ENCODE results near the gene CPLX3. TPM values are rescaled to one million over a fixed set of nuclear protein-coding genes. Genes with fewer than 3 reads are reported as not detected.

Gene CPLX3
- polyA plus RNA-seq, 3 donors = 0.12 TPM; not detected in 2

DNA sequence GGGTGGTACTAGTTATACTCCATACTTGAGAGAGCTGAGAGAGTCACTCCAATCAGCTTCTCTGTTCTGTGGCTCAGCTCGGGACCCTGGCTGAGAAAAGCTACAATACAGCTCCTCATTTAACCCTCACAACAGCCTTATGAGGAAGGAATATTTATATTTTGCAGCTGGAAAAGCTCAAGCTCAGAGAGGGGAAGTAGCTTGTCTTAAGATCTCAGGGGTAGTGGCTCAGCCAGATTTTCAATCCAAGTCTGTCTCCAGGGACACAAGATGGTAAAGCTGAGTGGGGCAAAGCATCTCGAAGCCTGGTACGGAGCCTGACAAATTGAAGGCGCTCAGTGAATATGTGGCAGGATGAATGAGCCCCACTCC, 31.9 kb downstream of the CPLX3 start:
- Mint-ChIP-seq H3K36me3 (peaks cover 22 to 46% of the 10 kb centered on the region in 2 donors), H3K4me3 (no peak overlapping the region), H3K27ac (peak overlapping the region in 5 of 7 donors; percentile 8 to 78 (median 65)), H3K9me3 (no peaks in the 10 kb centered on the region), H3K4me1 (peaks cover 32% of the 10 kb centered on the region), H3K27me3 (ENCODE audit: low read depth in 3 of 3) (no peaks in the 10 kb centered on the region)
- peaks cover 99% of the 10 kb centered on the region for H4K20me1 ChIP-seq (ENCODE audit: insufficient read depth, low read length)
- no peak for DNase-seq
- intact Hi-C loops (cut with micrococcal nuclease) = no loop called here
- H3K27me3 ChIP-seq (ENCODE audit: control insufficient read depth in 2 of 2, insufficient read depth in 2 of 2, low read length in 2 of 2) = no peaks in the 10 kb centered on the region
- TF ChIP-seq, protein P1, sequence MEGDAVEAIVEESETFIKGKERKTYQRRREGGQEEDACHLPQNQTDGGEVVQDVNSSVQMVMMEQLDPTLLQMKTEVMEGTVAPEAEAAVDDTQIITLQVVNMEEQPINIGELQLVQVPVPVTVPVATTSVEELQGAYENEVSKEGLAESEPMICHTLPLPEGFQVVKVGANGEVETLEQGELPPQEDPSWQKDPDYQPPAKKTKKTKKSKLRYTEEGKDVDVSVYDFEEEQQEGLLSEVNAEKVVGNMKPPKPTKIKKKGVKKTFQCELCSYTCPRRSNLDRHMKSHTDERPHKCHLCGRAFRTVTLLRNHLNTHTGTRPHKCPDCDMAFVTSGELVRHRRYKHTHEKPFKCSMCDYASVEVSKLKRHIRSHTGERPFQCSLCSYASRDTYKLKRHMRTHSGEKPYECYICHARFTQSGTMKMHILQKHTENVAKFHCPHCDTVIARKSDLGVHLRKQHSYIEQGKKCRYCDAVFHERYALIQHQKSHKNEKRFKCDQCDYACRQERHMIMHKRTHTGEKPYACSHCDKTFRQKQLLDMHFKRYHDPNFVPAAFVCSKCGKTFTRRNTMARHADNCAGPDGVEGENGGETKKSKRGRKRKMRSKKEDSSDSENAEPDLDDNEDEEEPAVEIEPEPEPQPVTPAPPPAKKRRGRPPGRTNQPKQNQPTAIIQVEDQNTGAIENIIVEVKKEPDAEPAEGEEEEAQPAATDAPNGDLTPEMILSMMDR (IDR thresholded peaks at IDR 0.05) = no peak
- H3K36me3 ChIP-seq (replicated peaks in 1 of 2; ENCODE audit: control insufficient read depth in 1 of 2, insufficient read depth in 2 of 2, low read length in 2 of 2) = peaks cover 25 to 37% of the 10 kb centered on the region in 2 donors
- H3K9me3 ChIP-seq (replicated peaks in 1 of 2; ENCODE audit: control insufficient read depth in 1 of 2, insufficient read depth in 1 of 2, low read length in 2 of 2) = no peaks in the 10 kb centered on the region
- no peak overlapping the region for H3K9ac ChIP-seq (ENCODE audit: insufficient read depth, low read length, poor library complexity, severe bottlenecking)
- no peak overlapping the region for H3K4me2 ChIP-seq (replicated peaks; ENCODE audit: extremely low read depth, low read length, poor library complexity, severe bottlenecking)
- H2AFZ ChIP-seq (ENCODE audit: insufficient read depth, low read depth, low read length, poor library complexity, severe bottlenecking) = no peak overlapping the region
- peaks cover 4 to 14% of the 10 kb centered on the region in 2 donors for H3K4me1 ChIP-seq (ENCODE audit: control insufficient read depth in 1 of 2, insufficient read depth in 2 of 2, low read length in 2 of 2)
- H3K4me3 ChIP-seq (replicated peaks in 1 of 3; ENCODE audit: low read depth in 2 of 3, low read length in 3 of 3) = no peak overlapping the region
- 100% methylated on average over 1 of the region's 4 CpGs for WGBS (ENCODE audit: insufficient coverage)
- H3K27ac ChIP-seq (ENCODE audit: low read depth in 1 of 2, low read length in 2 of 2) = peak overlapping the region in 1 of 2 donors; percentile 42
- H3K79me2 ChIP-seq (ENCODE audit: insufficient read depth, low read length) = peaks cover 91% of the 10 kb centered on the region

DNA sequence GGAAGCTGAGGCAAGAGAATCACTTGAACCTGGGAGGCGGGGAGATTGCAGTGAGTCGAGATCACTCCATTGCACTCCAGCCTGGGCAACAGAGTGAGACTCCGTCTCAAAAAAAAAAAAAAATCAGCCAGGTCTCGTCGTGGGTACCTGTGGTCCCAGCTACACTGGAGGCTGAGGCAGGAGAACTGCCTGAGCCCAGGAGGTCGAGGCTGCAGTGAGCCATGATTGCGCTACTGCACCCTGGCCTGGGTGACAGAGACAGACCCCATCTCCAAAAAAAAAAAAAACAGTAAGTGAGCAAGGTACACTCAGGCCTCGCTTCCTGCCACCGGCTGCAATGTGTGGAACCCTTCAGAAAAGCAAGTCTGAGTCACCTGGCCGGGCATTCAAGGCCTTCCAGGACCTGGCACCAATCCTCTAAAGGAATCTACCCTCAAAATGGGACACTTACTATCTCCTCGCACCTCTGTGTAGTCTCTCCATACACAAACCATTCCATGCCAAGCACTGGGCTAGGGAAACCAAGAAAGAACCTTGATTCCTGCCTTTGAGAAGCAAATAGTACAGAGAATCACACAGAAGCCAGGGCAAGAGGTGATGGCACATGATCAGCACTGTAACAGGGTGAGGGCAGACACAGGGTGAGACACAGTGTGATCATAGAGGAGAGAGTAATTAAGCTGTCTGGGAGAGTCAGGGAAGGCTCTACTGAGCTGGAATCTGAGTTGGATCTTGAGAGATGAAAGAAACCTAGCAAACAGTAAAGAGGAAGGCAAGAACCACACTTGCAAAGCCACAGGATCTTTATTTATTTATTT, 37.0 kb downstream of the CPLX3 start:
- H4K20me1 ChIP-seq (ENCODE audit: insufficient read depth, low read length) = peaks cover 99% of the 10 kb centered on the region

More for the DNA sequence above, 37.0 kb downstream of the CPLX3 start:
- H3K27me3 ChIP-seq (ENCODE audit: control insufficient read depth in 2 of 2, insufficient read depth in 2 of 2, low read length in 2 of 2) = no peaks in the 10 kb centered on the region
- H3K4me2 ChIP-seq (replicated peaks; ENCODE audit: extremely low read depth, low read length, poor library complexity, severe bottlenecking) = no peak overlapping the region
- Mint-ChIP-seq H3K4me1 (peaks cover 58% of the 10 kb centered on the region), H3K27me3 (ENCODE audit: low read depth in 3 of 3) (no peaks in the 10 kb centered on the region), H3K36me3 (peaks cover 22 to 41% of the 10 kb centered on the region in 2 donors), H3K9me3 (no peaks in the 10 kb centered on the region), H3K4me3 (no peak overlapping the region), H3K27ac (peak overlapping the region in 5 of 7 donors; percentile 4 to 56 (median 24))
- H3K9me3 ChIP-seq (replicated peaks in 1 of 2; ENCODE audit: control insufficient read depth in 1 of 2, insufficient read depth in 1 of 2, low read length in 2 of 2) = no peaks in the 10 kb centered on the region
- H3K9ac ChIP-seq (ENCODE audit: insufficient read depth, low read length, poor library complexity, severe bottlenecking) = no peak overlapping the region
- WGBS (ENCODE audit: insufficient coverage) = 76% methylated on average over 7 of the region's 11 CpGs
- intact Hi-C loops (cut with micrococcal nuclease) = no loop called here
- peaks cover 29 to 34% of the 10 kb centered on the region in 2 donors for H3K4me1 ChIP-seq (ENCODE audit: control insufficient read depth in 1 of 2, insufficient read depth in 2 of 2, low read length in 2 of 2)
- no peak overlapping the region for H2AFZ ChIP-seq (ENCODE audit: insufficient read depth, low read depth, low read length, poor library complexity, severe bottlenecking)
- peaks cover 3 to 24% of the 10 kb centered on the region in 2 donors for H3K36me3 ChIP-seq (replicated peaks in 1 of 2; ENCODE audit: control insufficient read depth in 1 of 2, insufficient read depth in 2 of 2, low read length in 2 of 2)
- no peak overlapping the region for H3K4me3 ChIP-seq (replicated peaks in 1 of 3; ENCODE audit: low read depth in 2 of 3, low read length in 3 of 3)
- TF ChIP-seq, protein P1 (IDR thresholded peaks at IDR 0.05) = no peak
- H3K27ac ChIP-seq (ENCODE audit: low read depth in 1 of 2, low read length in 2 of 2) = peak overlapping the region in 1 of 2 donors; percentile 48
- peaks cover 98% of the 10 kb centered on the region for H3K79me2 ChIP-seq (ENCODE audit: insufficient read depth, low read length)
- DNase-seq = no peak
